NCI-H146 (cell line): Measurements from ENCODE around the gene RYR2.

ENCODE experiments used
- DNase-seq: peaks from one replicate; lab custom pipeline; 2025; lab: John Stamatoyannopoulos, UW

RYR2 gene

GRCh38 chr1:237032029-237032428 is 10.0 kb upstream of the RYR2 start:
- no peak for DNase-seq

- DNase-seq = no peak
Observed at GRCh38 chr1:237033061-237033460, 8.9 kb upstream of the RYR2 start.

GRCh38 chr1:237033804-237034203 is 8.2 kb upstream of the RYR2 start:
- DNase-seq = no peak

GRCh38 chr1:237035759-237036158 is 6.2 kb upstream of the RYR2 start:
- DNase-seq = no peak

GRCh38 chr1:237038211-237038610 is 3.8 kb upstream of the RYR2 start:
- DNase-seq = no peak

- DNase-seq = no peak
Observed at GRCh38 chr1:237040823-237041222, 1.2 kb upstream of the RYR2 start.

- DNase-seq = no peak
Observed at GRCh38 chr1:237041461-237041794, 556 bp upstream of the RYR2 start.

GRCh38 chr1:237042526-237042891 is 525 bp downstream of the RYR2 start:
- no peak for DNase-seq

- no peak for DNase-seq
Observed at GRCh38 chr1:237042892-237043576, 1.1 kb downstream of the RYR2 start.

GRCh38 chr1:237043846-237044636 is 2.1 kb downstream of the RYR2 start:
- no peak for DNase-seq

- no peak for DNase-seq
Observed at GRCh38 chr1:237045278-237046016, 3.5 kb downstream of the RYR2 start.

- DNase-seq = no peak
Observed at GRCh38 chr1:237048803-237049202, 6.8 kb downstream of the RYR2 start.

- DNase-seq = no peak
Observed at GRCh38 chr1:237050185-237050584, 8.2 kb downstream of the RYR2 start.

GRCh38 chr1:237050915-237051314 is 8.9 kb downstream of the RYR2 start:
- no peak for DNase-seq

GRCh38 chr1:237054313-237054712 is 12.3 kb downstream of the RYR2 start:
- DNase-seq = no peak

GRCh38 chr1:237058470-237058869 is 16.5 kb downstream of the RYR2 start:
- DNase-seq = no peak

- DNase-seq = no peak
Observed at GRCh38 chr1:237059244-237059643, 17.3 kb downstream of the RYR2 start.

GRCh38 chr1:237062976-237063375 is 21.0 kb downstream of the RYR2 start:
- no peak for DNase-seq

GRCh38 chr1:237065903-237066302 is 23.9 kb downstream of the RYR2 start:
- DNase-seq = no peak

GRCh38 chr1:237070519-237070918 is 28.5 kb downstream of the RYR2 start:
- DNase-seq = no peak

- no peak for DNase-seq
Observed at GRCh38 chr1:237071641-237072420, 29.8 kb downstream of the RYR2 start.

GRCh38 chr1:237074371-237075117 is 32.6 kb downstream of the RYR2 start:
- DNase-seq = no peak
